GM12874 (cell line): ENCODE results near the gene GPR108.

ENCODE experiments used
- TF ChIP-seq, protein P1 (sequence below): IDR thresholded peaks from 2 replicates; pipeline ENCODE4 v1.5.1; 2011; ENCODE audit warnings: low read depth, mild to moderate bottlenecking, control low read depth, low read length, moderate library complexity; ENCODE audit not compliant: insufficient read depth

The GPR108 gene

DNA sequence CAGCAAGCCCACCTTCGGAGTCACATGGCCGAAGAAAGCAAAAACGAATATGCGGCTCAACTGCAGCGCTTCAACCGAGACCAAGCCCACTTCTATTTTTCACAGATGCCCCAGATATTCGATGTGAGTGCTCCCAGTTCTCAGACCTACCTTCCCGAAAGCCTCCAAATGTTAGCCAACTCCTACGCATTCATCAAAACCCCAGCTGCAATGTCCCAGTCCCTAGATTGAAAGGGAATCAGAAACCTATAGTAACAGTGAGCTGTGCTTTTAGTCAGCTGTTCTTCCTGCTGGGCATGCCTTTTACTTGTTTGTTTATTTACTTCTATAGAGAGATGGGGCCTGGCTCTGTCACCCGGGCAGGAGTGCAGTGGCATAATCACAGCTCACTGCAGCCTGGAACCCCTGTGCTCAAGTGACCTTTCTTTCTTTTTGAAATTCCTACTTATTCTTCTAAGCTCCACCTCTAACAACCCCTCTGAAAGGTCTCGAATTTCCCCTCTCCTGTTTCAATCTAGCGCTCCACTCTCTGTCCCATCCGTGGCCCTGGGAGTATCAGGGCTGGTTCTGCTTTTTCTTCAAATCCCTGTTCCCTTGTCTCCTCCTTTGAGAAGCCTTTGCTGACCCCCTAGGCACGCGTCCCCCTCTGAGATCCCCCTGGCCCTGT, 6.5 kb upstream of the GPR108 start:
- TF ChIP-seq, protein P1, sequence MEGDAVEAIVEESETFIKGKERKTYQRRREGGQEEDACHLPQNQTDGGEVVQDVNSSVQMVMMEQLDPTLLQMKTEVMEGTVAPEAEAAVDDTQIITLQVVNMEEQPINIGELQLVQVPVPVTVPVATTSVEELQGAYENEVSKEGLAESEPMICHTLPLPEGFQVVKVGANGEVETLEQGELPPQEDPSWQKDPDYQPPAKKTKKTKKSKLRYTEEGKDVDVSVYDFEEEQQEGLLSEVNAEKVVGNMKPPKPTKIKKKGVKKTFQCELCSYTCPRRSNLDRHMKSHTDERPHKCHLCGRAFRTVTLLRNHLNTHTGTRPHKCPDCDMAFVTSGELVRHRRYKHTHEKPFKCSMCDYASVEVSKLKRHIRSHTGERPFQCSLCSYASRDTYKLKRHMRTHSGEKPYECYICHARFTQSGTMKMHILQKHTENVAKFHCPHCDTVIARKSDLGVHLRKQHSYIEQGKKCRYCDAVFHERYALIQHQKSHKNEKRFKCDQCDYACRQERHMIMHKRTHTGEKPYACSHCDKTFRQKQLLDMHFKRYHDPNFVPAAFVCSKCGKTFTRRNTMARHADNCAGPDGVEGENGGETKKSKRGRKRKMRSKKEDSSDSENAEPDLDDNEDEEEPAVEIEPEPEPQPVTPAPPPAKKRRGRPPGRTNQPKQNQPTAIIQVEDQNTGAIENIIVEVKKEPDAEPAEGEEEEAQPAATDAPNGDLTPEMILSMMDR, result no peak

DNA sequence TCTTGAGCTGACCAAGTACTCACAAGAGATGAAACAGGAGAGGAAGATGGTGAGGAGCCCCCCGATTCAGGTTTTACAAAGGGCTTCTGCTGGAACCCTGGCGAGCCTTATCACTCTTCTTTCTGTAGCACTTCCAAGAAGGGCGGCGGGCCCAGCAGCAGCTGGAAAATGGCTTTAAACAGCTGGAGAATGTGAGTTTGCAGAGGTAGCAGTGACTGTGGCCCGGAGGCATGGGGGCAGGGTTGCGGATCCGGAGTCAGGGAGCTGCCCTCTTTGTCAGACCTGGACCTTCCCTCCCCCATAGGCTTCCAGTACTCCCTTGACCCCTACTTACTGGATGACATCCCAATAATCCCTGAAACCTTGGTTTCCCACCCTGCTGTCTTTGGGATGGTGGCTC, 5.7 kb upstream of the GPR108 start:
- TF ChIP-seq, protein P1, result no peak

DNA sequence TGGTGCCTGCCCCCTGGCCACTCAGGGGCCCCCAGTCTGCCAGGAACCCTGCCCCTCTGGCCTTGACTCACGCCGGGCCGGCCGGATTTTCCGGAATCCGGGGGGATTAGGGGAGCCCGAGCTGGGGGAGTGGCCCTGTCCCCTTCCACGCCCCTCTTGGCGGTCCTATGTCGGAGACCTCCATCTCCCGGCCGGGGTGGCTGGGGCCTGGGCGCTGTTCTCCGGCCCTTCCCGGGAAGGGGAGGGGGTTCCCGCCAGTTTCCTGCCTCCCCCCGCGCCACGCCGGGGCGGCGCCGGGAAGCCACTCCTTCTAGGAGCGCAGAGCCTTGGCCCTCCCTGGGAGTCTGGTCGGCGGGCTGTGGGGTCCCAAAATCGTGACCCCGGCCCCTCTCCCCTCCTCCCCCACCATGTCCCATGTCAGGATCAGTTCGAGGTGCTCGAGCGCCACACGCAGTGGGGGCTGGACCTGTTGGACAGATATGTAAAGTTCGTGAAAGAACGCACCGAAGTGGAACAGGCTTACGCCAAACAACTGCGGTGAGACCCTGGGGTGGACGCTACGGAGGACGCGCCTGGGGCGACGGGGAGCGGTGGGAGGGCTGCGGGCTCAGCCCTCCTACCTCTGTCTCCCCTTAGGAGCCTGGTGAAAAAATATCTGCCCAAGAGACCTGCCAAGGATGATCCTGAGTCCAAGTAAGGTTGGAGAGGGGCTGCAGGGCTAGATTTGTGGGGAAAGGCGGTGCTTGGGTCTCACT, 3.4 kb upstream of the GPR108 start:
- TF ChIP-seq, protein P1, result no peak

DNA sequence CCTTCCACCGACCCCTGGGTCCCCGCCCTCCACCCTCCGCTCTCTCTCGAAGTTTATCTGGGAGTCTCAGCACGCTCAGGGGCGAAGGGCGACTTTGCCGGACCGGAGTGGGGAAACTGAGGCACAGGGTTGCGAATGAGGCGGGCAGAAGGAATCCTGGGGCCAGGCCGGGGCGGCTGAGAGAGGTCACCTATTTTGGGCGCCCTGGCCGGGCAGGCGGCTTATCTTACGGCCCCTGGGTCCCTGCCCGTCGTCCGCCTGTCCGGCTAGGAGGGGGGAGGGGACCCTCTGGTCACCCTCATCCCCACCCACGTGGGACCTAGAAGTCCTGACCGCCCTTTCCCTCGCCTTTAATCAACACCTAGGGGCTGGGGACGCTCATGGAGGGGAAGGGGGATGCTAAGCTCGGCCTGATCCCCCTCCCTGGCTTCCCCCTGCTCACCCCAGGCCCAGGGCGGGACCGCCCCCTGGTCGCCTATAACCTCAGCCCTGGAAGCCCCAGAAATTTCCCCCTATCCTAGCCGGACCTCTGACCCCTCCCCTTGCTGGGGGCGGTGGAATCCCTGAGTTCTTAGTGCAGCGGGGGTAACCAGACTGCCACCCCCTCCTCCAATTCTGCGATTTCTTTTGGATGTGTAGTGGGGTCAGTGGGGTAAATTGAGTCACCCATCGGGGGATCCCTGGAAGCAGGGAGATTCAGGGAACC, 2.7 kb upstream of the GPR108 start:
- TF ChIP-seq, protein P1, result no peak

DNA sequence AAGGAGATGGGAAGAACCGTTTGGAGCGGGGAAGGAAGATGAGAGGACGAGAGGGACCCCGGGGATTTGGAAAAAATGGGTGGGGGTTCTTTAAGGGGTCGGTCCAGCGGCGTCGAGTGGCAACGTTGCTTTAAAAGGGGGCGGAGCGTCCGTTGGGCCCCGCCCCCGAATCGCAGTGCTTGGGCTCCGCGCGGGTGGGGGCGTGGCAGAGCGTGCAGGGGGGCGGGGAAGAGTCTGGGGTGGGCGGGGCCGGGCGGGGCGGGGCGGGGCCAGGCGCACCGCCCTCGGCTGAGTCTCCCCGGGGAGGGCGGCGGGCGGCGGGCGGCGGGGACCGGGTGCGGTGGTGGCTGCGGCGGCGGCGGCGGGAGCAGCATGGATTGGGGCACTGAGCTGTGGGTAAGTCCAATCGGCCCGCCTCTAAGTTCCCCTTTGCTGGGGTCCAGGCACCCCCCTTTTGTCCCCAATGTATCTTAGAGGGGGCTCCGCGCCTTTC, 2.1 kb upstream of the GPR108 start, which contains the start of gene TRIP10:
Gene TRIP10, plus strand, starts transcription at position 291 of the 493 bp plus-strand sequence. Its CDS starts 82 bp downstream, at position 373.
- TF ChIP-seq, protein P1, result no peak

DNA sequence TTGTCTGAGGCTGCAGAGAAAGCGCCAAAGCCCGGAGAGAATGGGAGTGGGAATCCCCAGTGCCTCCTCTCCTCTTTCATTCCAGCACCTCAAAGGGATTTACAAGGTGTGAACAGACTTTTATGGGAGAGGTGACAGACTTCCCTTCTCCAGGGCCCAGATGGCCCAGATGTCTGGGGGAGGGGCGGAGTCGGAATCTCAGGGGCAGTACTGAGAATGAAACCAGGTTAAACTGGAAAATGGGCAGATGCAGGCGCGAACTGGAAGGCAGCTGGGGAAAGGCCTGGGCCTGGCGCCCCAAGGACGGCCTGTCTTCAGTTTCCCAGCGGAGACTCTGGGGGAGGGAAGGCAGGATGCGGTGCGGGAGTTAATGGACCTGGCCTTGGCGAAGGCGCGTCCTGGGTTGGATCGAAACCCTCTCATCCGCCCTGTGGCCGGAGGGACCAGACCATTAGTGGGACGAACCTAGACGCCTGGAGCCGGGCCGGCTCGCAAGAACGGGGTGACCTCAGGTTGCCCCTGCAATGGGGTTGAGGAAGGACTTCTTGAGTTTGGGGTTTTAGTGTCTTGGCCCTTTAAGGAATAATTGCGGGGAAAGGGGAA, 1.5 kb upstream of the GPR108 start:
- TF ChIP-seq, protein P1, result no peak
